Measurements from ENCODE around the gene CEP57.

The CEP57 gene

DNA sequence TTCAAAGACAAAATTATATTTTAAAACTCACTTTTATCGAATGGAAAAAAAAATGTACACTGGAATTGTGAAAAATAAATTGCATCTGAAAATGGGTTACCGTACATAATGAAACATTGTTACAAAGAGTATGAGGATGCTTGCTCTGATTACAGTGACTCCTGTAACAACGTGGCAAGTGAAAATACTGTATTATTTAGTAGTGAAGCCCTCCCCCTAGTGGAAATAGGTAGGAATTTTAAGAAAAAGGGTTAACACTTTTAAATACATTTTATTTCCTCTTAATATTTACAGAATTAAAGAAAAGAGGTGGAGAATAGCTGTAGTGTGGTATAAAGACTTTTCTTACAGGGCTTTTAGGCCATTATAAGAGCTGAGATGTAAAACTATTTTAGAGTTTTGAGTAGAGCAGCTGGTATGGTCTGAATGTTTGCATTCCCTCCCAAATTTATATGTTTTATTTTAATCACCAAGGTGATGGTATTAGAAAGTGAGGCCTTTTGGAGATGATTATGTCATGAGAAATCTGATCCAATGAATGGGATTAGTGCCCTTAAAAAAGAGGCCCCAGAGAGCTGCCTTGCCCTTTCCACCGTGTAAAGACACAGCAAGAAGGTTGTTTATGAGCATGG is 25.9 kb upstream of the CEP57 start:
- no peaks in the 10 kb centered on the region for H3K27me3 ChIP-seq
- no peaks in the 10 kb centered on the region for H3K4me1 ChIP-seq
- peaks cover 0 to 5% (median 0%) of the 10 kb centered on the region in 3 donors for H3K36me3 ChIP-seq
- no peak overlapping the region for H3K4me3 ChIP-seq
- DNase-seq = no peak
- no peaks in the 10 kb centered on the region for H3K9me3 ChIP-seq
- intact Hi-C loops (cut with DNase I; ENCODE audit: low total_unique reads) = loop anchor here (2.0 to 10.0 kb wide), 5 partner anchors 57 to 790 kb away; partner anchors contain the start of genes CWC15, KDM4D and SESN3
- TF ChIP-seq, protein P1, sequence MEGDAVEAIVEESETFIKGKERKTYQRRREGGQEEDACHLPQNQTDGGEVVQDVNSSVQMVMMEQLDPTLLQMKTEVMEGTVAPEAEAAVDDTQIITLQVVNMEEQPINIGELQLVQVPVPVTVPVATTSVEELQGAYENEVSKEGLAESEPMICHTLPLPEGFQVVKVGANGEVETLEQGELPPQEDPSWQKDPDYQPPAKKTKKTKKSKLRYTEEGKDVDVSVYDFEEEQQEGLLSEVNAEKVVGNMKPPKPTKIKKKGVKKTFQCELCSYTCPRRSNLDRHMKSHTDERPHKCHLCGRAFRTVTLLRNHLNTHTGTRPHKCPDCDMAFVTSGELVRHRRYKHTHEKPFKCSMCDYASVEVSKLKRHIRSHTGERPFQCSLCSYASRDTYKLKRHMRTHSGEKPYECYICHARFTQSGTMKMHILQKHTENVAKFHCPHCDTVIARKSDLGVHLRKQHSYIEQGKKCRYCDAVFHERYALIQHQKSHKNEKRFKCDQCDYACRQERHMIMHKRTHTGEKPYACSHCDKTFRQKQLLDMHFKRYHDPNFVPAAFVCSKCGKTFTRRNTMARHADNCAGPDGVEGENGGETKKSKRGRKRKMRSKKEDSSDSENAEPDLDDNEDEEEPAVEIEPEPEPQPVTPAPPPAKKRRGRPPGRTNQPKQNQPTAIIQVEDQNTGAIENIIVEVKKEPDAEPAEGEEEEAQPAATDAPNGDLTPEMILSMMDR (IDR thresholded peaks at IDR 0.05) = peak; percentile 64 to 88
- H3K27ac ChIP-seq = no peak overlapping the region

DNA sequence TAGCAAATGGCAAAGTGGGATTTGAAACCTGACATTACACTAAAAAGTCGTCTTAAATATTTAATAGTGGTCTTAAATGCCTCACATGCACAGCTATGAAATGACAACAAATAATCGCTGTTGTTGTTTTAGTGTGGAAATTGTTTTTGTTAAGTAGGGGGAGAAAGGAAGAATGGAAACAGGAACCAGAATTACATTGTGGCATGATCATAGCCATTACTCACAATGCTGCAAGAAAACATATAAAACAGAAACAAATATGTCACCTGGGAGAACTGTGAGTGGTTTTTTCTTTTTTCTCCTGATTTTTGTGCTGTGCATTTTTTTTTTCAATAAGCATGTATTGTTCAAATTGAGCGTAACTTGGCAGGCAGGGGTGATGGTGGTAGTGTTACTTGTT is 23.6 kb upstream of the CEP57 start:
- Histone ChIP-seq H3K9me3 (no peaks in the 10 kb centered on the region), H3K27me3 (no peaks in the 10 kb centered on the region), H3K36me3 (peaks cover 5 to 16% (median 9%) of the 10 kb centered on the region in 3 donors), H3K4me3 (no peak overlapping the region), H3K4me1 (no peaks in the 10 kb centered on the region), H3K27ac (no peak overlapping the region)
- DNase-seq = no peak
- intact Hi-C loops (cut with DNase I; ENCODE audit: low total_unique reads) = loop anchor here (10.0 kb wide), 3 partner anchors 532 to 792 kb away; partner anchors contain the start of genes CWC15, KDM4D and SESN3
- TF ChIP-seq, protein P1 (IDR thresholded peaks at IDR 0.05) = no peak

DNA sequence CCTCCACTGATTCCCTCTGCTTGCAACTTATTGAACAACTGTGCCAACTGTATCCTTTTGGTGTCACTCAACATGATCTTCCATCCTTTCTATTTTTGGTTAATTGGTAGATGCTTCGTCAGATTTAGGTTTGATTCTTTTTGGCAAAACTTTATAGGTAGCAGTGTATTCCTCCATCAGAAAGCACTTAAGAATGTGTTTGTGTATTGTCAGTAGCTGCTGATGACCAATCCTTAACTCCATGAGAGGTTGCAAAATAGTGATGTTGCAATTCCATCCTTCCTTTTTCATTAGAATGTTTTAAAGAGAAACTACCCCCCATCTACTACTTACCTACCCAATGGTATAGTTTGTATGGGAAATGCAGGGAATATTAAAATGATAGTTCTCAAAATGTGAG is 22.8 kb upstream of the CEP57 start:
- DNase-seq = no peak
- H3K27ac ChIP-seq = no peak overlapping the region
- H3K27me3 ChIP-seq = no peaks in the 10 kb centered on the region
- no peaks in the 10 kb centered on the region for H3K4me1 ChIP-seq
- H3K36me3 ChIP-seq = peaks cover 5 to 20% (median 15%) of the 10 kb centered on the region in 3 donors
- intact Hi-C loops (cut with DNase I; ENCODE audit: low total_unique reads) = loop anchor here (10.0 kb wide), 3 partner anchors 533 to 793 kb away; partner anchors contain the start of genes CWC15, KDM4D and SESN3
- no peak overlapping the region for H3K4me3 ChIP-seq
- TF ChIP-seq, protein P1 (IDR thresholded peaks at IDR 0.05) = no peak
- no peaks in the 10 kb centered on the region for H3K9me3 ChIP-seq

DNA sequence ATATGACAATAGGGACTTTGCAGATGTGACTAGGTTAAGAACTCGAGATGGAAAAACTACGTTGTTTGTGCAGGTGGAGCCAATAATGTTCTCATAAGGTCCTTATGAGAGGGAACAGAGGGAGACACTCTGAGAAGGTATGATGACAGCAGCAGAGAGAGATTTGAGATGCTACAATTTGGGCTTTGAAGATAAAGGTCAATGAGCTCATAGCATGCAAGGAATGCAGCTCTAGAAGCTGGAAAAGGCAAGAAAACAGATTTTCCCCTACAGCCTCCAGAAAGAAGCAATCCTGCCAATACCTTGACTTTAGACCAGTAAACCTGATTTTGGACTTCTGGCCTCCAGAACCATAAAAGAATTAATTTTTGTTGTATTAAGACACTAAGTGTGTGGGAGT is 21.8 kb upstream of the CEP57 start:
- H3K27me3 ChIP-seq = no peaks in the 10 kb centered on the region
- peaks cover 6 to 23% (median 15%) of the 10 kb centered on the region in 3 donors for H3K36me3 ChIP-seq
- no peak overlapping the region for H3K4me3 ChIP-seq
- no peak overlapping the region for H3K27ac ChIP-seq
- TF ChIP-seq, protein P1 (IDR thresholded peaks at IDR 0.05) = no peak
- no peaks in the 10 kb centered on the region for H3K4me1 ChIP-seq
- intact Hi-C loops (cut with DNase I; ENCODE audit: low total_unique reads) = loop anchor here (10.0 kb wide), 3 partner anchors 534 to 794 kb away; partner anchors contain the start of genes CWC15, KDM4D and SESN3
- no peaks in the 10 kb centered on the region for H3K9me3 ChIP-seq
- DNase-seq = no peak

DNA sequence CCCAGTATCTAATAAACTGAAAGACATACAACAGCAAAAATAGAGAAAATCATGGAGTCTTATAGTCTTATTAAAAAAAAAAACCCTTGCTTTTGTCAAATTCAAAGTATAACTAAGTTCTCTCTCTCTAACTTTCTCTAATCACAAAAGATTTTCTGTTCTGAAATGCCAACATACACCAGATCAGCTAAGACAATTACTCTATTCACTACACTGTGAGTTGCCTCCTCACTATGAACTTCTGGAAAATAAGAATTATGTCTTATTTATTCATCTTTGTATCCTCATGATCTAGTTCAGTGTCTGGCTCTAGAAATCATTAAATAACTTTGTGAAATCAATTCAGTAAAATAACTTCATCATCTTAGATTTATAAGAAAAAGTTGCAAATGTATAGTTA is 13.4 kb upstream of the CEP57 start:
- TF ChIP-seq, protein P1 (IDR thresholded peaks at IDR 0.05) = no peak
- H3K9me3 ChIP-seq = no peaks in the 10 kb centered on the region
- H3K4me3 ChIP-seq = no peak overlapping the region
- no peaks in the 10 kb centered on the region for H3K27me3 ChIP-seq
- peaks cover 32 to 87% (median 62%) of the 10 kb centered on the region in 3 donors for H3K36me3 ChIP-seq
- intact Hi-C loops (cut with DNase I; ENCODE audit: low total_unique reads) = no loop called here
- no peaks in the 10 kb centered on the region for H3K4me1 ChIP-seq
- no peak for DNase-seq
- H3K27ac ChIP-seq = no peak overlapping the region

Measured in tibial artery (tissue), 4 donors.